ENCODE data around the gene GALNT16. TPM values are rescaled to one million over a fixed set of nuclear protein-coding genes. Genes with fewer than 3 reads are reported as not detected.
A peak's percentile ranks its signal among the peaks of the same experiment; 100 is the strongest.

The GALNT16 gene
- total RNA-seq, 2 donors from 2014 or later: 0.12 TPM; not detected in 1

GRCh38 chr14:69319911-69320310 lies 60.0 kb downstream of the GALNT16 start:
- Mint-ChIP-seq H3K36me3 (no peaks in the 10 kb centered on the region), H3K9me3 (no peaks in the 10 kb centered on the region), H3K27ac (no peak overlapping the region)
- DNase-seq (ENCODE audit: low spot score in 2 of 2): no peak
- no peak for ATAC-seq

- ATAC-seq (no peak), DNase-seq (ENCODE audit: low spot score in 2 of 2) (no peak)
- no peaks in the 10 kb centered on the region for H3K36me3 Mint-ChIP-seq
- H3K9me3 Mint-ChIP-seq: no peaks in the 10 kb centered on the region
- no peak overlapping the region for H3K27ac Mint-ChIP-seq
These were observed 60.8 kb downstream of the GALNT16 start for GRCh38 chr14:69320581-69321365.

- Mint-ChIP-seq H3K36me3 (no peaks in the 10 kb centered on the region), H3K9me3 (no peaks in the 10 kb centered on the region), H3K27ac (no peak overlapping the region)
- no peak for DNase-seq (ENCODE audit: low spot score in 2 of 2)
- ATAC-seq: no peak
These were observed 61.8 kb downstream of the GALNT16 start for GRCh38 chr14:69321601-69322330.

- Mint-ChIP-seq H3K9me3 (no peaks in the 10 kb centered on the region), H3K27ac (peak overlapping the region; percentile 29 to 65), H3K36me3 (no peaks in the 10 kb centered on the region)
- ATAC-seq (no peak), DNase-seq (ENCODE audit: low spot score in 2 of 2) (no peak)
These were observed 63.5 kb downstream of the GALNT16 start for GRCh38 chr14:69323266-69323998.

GRCh38 chr14:69323999-69324282 lies 64.0 kb downstream of the GALNT16 start:
- ATAC-seq (no peak), DNase-seq (ENCODE audit: low spot score in 2 of 2) (no peak)
- Mint-ChIP-seq H3K27ac (peak overlapping the region; percentile 29 to 65), H3K9me3 (no peaks in the 10 kb centered on the region), H3K36me3 (no peaks in the 10 kb centered on the region)

- H3K9me3 Mint-ChIP-seq: no peaks in the 10 kb centered on the region
- ATAC-seq (no peak), DNase-seq (ENCODE audit: low spot score in 2 of 2) (no peak)
- H3K27ac Mint-ChIP-seq: no peak overlapping the region
- no peaks in the 10 kb centered on the region for H3K36me3 Mint-ChIP-seq
These were observed 64.5 kb downstream of the GALNT16 start for GRCh38 chr14:69324341-69324931.

GRCh38 chr14:69325086-69325485 lies 65.1 kb downstream of the GALNT16 start:
- no peak overlapping the region for H3K27ac Mint-ChIP-seq
- ATAC-seq (no peak), DNase-seq (ENCODE audit: low spot score in 2 of 2) (no peak)
- no peaks in the 10 kb centered on the region for H3K9me3 Mint-ChIP-seq
- H3K36me3 Mint-ChIP-seq: no peaks in the 10 kb centered on the region

- Mint-ChIP-seq H3K9me3 (no peaks in the 10 kb centered on the region), H3K27ac (no peak overlapping the region), H3K36me3 (no peaks in the 10 kb centered on the region)
- no peak for DNase-seq (ENCODE audit: low spot score in 2 of 2)
- no peak for ATAC-seq
These were observed 65.8 kb downstream of the GALNT16 start for GRCh38 chr14:69325646-69326265.

GRCh38 chr14:69326611-69327010 lies 66.7 kb downstream of the GALNT16 start:
- Mint-ChIP-seq H3K36me3 (no peaks in the 10 kb centered on the region), H3K9me3 (no peaks in the 10 kb centered on the region), H3K27ac (no peak overlapping the region)
- DNase-seq (ENCODE audit: low spot score in 2 of 2) (no peak), ATAC-seq (no peak)

- ATAC-seq (no peak), DNase-seq (ENCODE audit: low spot score in 2 of 2) (no peak)
- H3K36me3 Mint-ChIP-seq: no peaks in the 10 kb centered on the region
- H3K27ac Mint-ChIP-seq: no peak overlapping the region
- H3K9me3 Mint-ChIP-seq: no peaks in the 10 kb centered on the region
These were observed 67.5 kb downstream of the GALNT16 start for GRCh38 chr14:69327507-69327906.

GRCh38 chr14:69328317-69328716 lies 68.4 kb downstream of the GALNT16 start:
- H3K36me3 Mint-ChIP-seq: no peaks in the 10 kb centered on the region
- ATAC-seq (no peak), DNase-seq (ENCODE audit: low spot score in 2 of 2) (no peak)
- H3K9me3 Mint-ChIP-seq: no peaks in the 10 kb centered on the region
- H3K27ac Mint-ChIP-seq: no peak overlapping the region

GRCh38 chr14:69328765-69329164 lies 68.8 kb downstream of the GALNT16 start:
- Mint-ChIP-seq H3K27ac (peak overlapping the region in 1 of 2 donors; percentile 52), H3K9me3 (no peaks in the 10 kb centered on the region), H3K36me3 (no peaks in the 10 kb centered on the region)
- ATAC-seq (no peak), DNase-seq (ENCODE audit: low spot score in 2 of 2) (no peak)

GRCh38 chr14:69331206-69331605 lies 71.2 kb downstream of the GALNT16 start:
- ATAC-seq (no peak), DNase-seq (ENCODE audit: low spot score in 2 of 2) (no peak)
- Mint-ChIP-seq H3K27ac (no peak overlapping the region), H3K9me3 (no peaks in the 10 kb centered on the region), H3K36me3 (no peaks in the 10 kb centered on the region)

GRCh38 chr14:69332782-69333395 lies 72.9 kb downstream of the GALNT16 start:
- no peaks in the 10 kb centered on the region for H3K36me3 Mint-ChIP-seq
- DNase-seq (ENCODE audit: low spot score in 2 of 2): no peak
- no peak for ATAC-seq
- no peaks in the 10 kb centered on the region for H3K9me3 Mint-ChIP-seq
- no peak overlapping the region for H3K27ac Mint-ChIP-seq

GRCh38 chr14:69333791-69334337 lies 73.9 kb downstream of the GALNT16 start:
- no peaks in the 10 kb centered on the region for H3K9me3 Mint-ChIP-seq
- ATAC-seq: peak in 1 of 2 donors; percentile 50
- peak overlapping the region; percentile 19 to 69 for H3K27ac Mint-ChIP-seq
- no peak for DNase-seq (ENCODE audit: low spot score in 2 of 2)
- no peaks in the 10 kb centered on the region for H3K36me3 Mint-ChIP-seq

- DNase-seq (ENCODE audit: low spot score in 2 of 2) (no peak), ATAC-seq (no peak)
- Mint-ChIP-seq H3K36me3 (no peaks in the 10 kb centered on the region), H3K27ac (peak overlapping the region in 1 of 2 donors; percentile 19), H3K9me3 (no peaks in the 10 kb centered on the region)
These were observed 74.6 kb downstream of the GALNT16 start for GRCh38 chr14:69334576-69334975.
